Activated T-cell treated with anti-CD3 and anti-CD28 coated beads, Interleukin-2, amount 50 U/mL, for 48 hours (primary cell): ENCODE measurements around the gene ZBTB32.

Source experiments
- DNase-seq, 2 experiments: peaks; one replicate each; pipeline ENCODE4 v3.0.0-alpha.2; 2020

The ZBTB32 gene

GRCh38 chr19:35753634-35754369 lies 49.4 kb downstream of the ZBTB32 start:
- DNase-seq: no peak

GRCh38 chr19:35754370-35755130 lies 50.2 kb downstream of the ZBTB32 start:
- no peak for DNase-seq

GRCh38 chr19:35755131-35755549 lies 50.8 kb downstream of the ZBTB32 start:
- DNase-seq: no peak

- DNase-seq: peak; percentile 65 to 75
Observed at GRCh38 chr19:35755550-35756376, 51.4 kb downstream of the ZBTB32 start.

- DNase-seq: no peak
Observed at GRCh38 chr19:35756377-35757230, 52.2 kb downstream of the ZBTB32 start, which contains the start of gene HSPB6. Gene HSPB6, minus strand, starts transcription at chr19:35757029. Its CDS starts 21 bp downstream, at chr19:35757008.

- peak; percentile 64 to 70 for DNase-seq
Observed at GRCh38 chr19:35757231-35757748, 52.9 kb downstream of the ZBTB32 start.

GRCh38 chr19:35757749-35758608 lies 53.6 kb downstream of the ZBTB32 start, which contains the start of gene PROSER3:
Gene PROSER3, plus strand, starts transcription at chr19:35758176. Its CDS starts 40 bp downstream, at chr19:35758216.
- peak; percentile 99 for DNase-seq

- no peak for DNase-seq
Observed at GRCh38 chr19:35759697-35760096, 55.3 kb downstream of the ZBTB32 start.

GRCh38 chr19:35760711-35761349 lies 56.5 kb downstream of the ZBTB32 start:
- DNase-seq: no peak

- no peak for DNase-seq
Observed at GRCh38 chr19:35764432-35765315, 60.3 kb downstream of the ZBTB32 start.
